M059J (cell line): ENCODE results near the gene LYST. TPM values are rescaled to one million over a fixed set of nuclear protein-coding genes. Genes with fewer than 3 reads are reported as not detected.
"Not testable (repeated sequence)": the region's sequence is repeated elsewhere in the genome, so short reads cannot be mapped to it uniquely, and the experiment has no call there.

Experiments used
- DNase-seq: peaks from one replicate; pipeline ENCODE4 v3.0.0-alpha.2; 2012; ENCODE audit warnings: low read depth
- total RNA-seq: library from RNA; depleted of rRNA; stranded (reverse); fragments of >200 nt; shearing (Covaris generic); gene quantifications from 2 replicates; pipeline ENCODE4 v1.2.3, GENCODE V29; 2014

The LYST gene
- total RNA-seq, 1 experiment from 2014 or later = 12.2 TPM

GRCh38 chr1:235858766-235859165 lies 7.9 kb downstream of the LYST start:
- peak; percentile 5 for DNase-seq

GRCh38 chr1:235857756-235858155 lies 8.9 kb downstream of the LYST start:
- DNase-seq = peak; percentile 7

GRCh38 chr1:235855811-235856429 lies 10.8 kb downstream of the LYST start:
- no peak for DNase-seq

GRCh38 chr1:235854347-235854746 lies 12.4 kb downstream of the LYST start:
- DNase-seq = no peak

GRCh38 chr1:235853653-235854052 lies 13.1 kb downstream of the LYST start:
- no peak for DNase-seq

- DNase-seq = peak; percentile 32
Observed at GRCh38 chr1:235852887-235853286, 13.8 kb downstream of the LYST start.

GRCh38 chr1:235851939-235852338 lies 14.8 kb downstream of the LYST start:
- no peak for DNase-seq

- not testable (repeated sequence) for DNase-seq
Observed at GRCh38 chr1:235848251-235848650, 18.5 kb downstream of the LYST start.

GRCh38 chr1:235845656-235846107 lies 21.0 kb downstream of the LYST start:
- DNase-seq = peak; percentile 6

- no peak for DNase-seq
Observed at GRCh38 chr1:235844776-235845175, 21.9 kb downstream of the LYST start.

- DNase-seq = peak; percentile 58
Observed at GRCh38 chr1:235843461-235843961, 23.2 kb downstream of the LYST start.

GRCh38 chr1:235841938-235842545 lies 24.7 kb downstream of the LYST start:
- DNase-seq = no peak

GRCh38 chr1:235838021-235838420 lies 28.7 kb downstream of the LYST start:
- no peak for DNase-seq

GRCh38 chr1:235835226-235835625 lies 31.5 kb downstream of the LYST start:
- no peak for DNase-seq

- no peak for DNase-seq
Observed at GRCh38 chr1:235834620-235835019, 32.1 kb downstream of the LYST start.

- no peak for DNase-seq
Observed at GRCh38 chr1:235832011-235832410, 34.7 kb downstream of the LYST start.

GRCh38 chr1:235831148-235831547 lies 35.6 kb downstream of the LYST start:
- peak; percentile 52 for DNase-seq

- no peak for DNase-seq
Observed at GRCh38 chr1:235826102-235826854, 40.4 kb downstream of the LYST start.

GRCh38 chr1:235825229-235825628 lies 41.5 kb downstream of the LYST start:
- no peak for DNase-seq

- DNase-seq = no peak
Observed at GRCh38 chr1:235823684-235824083, 43.0 kb downstream of the LYST start.

GRCh38 chr1:235822685-235823084 lies 44.0 kb downstream of the LYST start:
- DNase-seq = no peak

- peak; percentile 78 for DNase-seq
Observed at GRCh38 chr1:235821361-235821981, 45.2 kb downstream of the LYST start.
